ENCODE measurements around the gene ZRSR2. TPM values are rescaled to one million over a fixed set of nuclear protein-coding genes. Genes with fewer than 3 reads are reported as not detected.

ZRSR2 gene, protein sequence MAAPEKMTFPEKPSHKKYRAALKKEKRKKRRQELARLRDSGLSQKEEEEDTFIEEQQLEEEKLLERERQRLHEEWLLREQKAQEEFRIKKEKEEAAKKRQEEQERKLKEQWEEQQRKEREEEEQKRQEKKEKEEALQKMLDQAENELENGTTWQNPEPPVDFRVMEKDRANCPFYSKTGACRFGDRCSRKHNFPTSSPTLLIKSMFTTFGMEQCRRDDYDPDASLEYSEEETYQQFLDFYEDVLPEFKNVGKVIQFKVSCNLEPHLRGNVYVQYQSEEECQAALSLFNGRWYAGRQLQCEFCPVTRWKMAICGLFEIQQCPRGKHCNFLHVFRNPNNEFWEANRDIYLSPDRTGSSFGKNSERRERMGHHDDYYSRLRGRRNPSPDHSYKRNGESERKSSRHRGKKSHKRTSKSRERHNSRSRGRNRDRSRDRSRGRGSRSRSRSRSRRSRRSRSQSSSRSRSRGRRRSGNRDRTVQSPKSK
- total RNA-seq: 2.0 and 4.5 TPM in 2 replicates

DNA sequence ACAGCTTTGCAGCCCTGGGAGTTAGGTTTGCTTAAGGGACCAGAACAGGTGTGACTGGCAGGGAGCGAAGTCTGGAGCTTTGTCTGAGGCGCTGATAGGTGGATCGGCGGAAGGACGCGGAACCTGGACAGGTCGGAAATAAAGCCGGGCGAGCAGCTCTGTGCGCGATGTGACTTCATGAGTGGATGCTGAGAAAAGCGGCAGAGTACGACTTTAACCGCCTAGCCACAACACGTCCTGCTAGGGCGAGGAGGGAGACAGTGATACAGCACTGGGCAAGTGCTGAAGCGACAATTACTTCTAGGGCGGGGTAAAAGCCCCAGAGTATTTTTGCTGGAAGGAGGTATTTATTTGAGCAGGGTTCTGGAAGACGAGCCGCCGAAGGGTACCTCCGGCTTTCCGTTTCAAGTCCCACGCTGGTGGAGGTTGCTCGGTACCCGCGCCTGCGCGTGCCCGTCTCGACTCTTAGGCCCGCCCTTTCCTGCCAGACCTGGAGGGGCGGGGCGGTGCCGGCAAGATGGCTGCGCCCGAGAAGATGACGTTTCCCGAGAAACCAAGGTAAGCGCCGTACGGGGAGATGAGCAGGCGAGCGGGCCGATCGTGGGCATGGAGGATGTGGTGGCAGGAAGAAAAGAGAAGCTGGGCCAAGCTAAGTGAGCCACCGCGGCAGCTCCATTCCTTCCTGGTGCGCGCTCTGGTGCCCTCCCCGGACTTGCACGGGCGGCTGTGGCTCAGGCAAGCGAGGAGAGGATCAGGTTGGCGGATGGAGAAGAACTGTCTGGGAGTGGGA lies at the start of gene ZRSR2:
Gene ZRSR2 (plus strand): TSS at position 506 of the 790 bp plus-strand sequence. CDS start 12 bp downstream, at position 518.

DNA sequence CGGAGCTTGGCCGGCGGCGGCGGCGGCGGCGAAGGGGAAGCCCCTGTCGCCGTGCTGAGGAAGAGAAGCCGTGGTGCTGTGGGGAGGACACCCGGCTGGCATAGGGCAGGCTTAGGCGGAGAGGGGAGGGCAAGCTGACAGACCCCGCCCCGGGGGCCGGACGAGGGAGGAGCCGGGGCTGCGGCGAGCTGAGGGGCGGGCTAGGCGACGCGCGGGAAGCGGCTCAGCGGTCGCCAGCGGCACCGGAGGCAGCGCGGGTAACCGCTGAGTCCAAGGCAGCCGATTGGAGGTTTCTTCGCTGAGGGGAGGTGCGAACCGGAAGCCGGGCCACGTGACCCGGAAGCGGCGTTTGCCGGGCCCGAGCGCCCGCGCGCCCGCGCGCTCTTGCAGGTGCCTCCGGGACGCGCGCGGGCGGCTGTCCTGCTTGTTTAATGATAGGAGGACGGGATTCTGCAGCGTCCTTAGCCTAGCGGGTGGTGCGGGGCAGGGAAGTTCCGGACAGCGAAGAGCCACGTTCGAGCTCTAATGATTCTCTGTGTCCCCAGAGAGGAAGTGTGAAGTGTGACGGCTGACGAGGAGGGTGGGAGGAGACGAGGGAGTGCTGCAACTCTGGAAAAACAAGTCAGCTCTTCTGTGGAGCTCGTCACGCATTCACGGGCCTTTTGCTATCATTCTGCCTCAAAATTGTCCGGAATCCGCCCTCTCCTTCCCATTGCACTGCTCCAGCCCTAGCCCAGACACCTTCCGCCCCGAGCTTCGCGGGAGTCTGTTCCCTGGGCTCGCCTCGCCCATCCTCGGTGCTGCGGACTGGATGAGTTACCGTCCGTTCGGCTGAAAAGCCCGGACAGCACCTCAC lies 64.7 kb downstream of the ZRSR2 start, which contains the start of gene AP1S2:
Gene AP1S2 (minus strand): TSS at position 102 of the 856 bp plus-strand sequence. CDS start 2,289 bp downstream, outside the sequence.

Other genes starting within 250 kb of the ZRSR2 start
- not detected in 2 replicates for gene ACE2, start 189.5 kb upstream of the ZRSR2 start, total RNA-seq
- 0.33 TPM in 1 of 2 replicates, not detected in the other for gene CLTRN, start 125.7 kb upstream of the ZRSR2 start, total RNA-seq
- 4.9 and 5.7 TPM in 2 replicates for gene CA5B, start 52.2 kb upstream of the ZRSR2 start, total RNA-seq
- gene AP1S2, start 64.3 kb downstream of the ZRSR2 start, total RNA-seq: 80.4 and 88.7 TPM in 2 replicates

Data from vein endothelial cell (primary cell).